ENCODE results near the gene PDCD4. TPM values are rescaled to one million over a fixed set of nuclear protein-coding genes. Genes with fewer than 3 reads are reported as not detected.

PDCD4 gene
- total RNA-seq, 2 experiments from 2014 or later, result 143 to 146 TPM

- Mint-ChIP-seq H3K4me1 (ENCODE audit: low read depth) (peaks cover 56% of the 10 kb centered on the region), H3K36me3 (ENCODE audit: low read depth) (peaks cover 6% of the 10 kb centered on the region), H3K27me3 (ENCODE audit: low read depth) (no peaks in the 10 kb centered on the region), H3K27ac (peak overlapping the region; percentile 85), H3K9me3 (no peaks in the 10 kb centered on the region), H3K4me3 (peak overlapping the region; percentile 73)
- CTCF ChIA-PET, result interaction anchor here (1.6 to 1.9 kb wide), 2 partner anchors 15 to 21 kb away, joined by 5 to 7 read pairs; no protein-coding TSS in a partner anchor
- intact Hi-C loops (cut with micrococcal nuclease), result loop anchor here (1.0 to 10.0 kb wide), 5 partner anchors 8 to 799 kb away; partner anchors contain the start of gene SMC3
- no peak for DNase-seq
Observed at GRCh38 chr10:110873951-110874350, 2.2 kb downstream of the PDCD4 start.

GRCh38 chr10:110876000-110876399 is 4.3 kb downstream of the PDCD4 start:
- Mint-ChIP-seq H3K27me3 (ENCODE audit: low read depth) (no peaks in the 10 kb centered on the region), H3K27ac (peak overlapping the region; percentile 37), H3K36me3 (ENCODE audit: low read depth) (peaks cover 7% of the 10 kb centered on the region), H3K4me3 (no peak overlapping the region), H3K9me3 (no peaks in the 10 kb centered on the region), H3K4me1 (ENCODE audit: low read depth) (peaks cover 55% of the 10 kb centered on the region)
- CTCF ChIA-PET, result interaction anchor here (0.7 to 5.5 kb wide), 4 partner anchors 8 to 99 kb away, joined by 3 to 19 read pairs (median 6); no protein-coding TSS in a partner anchor
- DNase-seq, result no peak
- intact Hi-C loops (cut with micrococcal nuclease), result loop anchor here (1.0 to 10.0 kb wide), 2 partner anchors 376 to 801 kb away; no protein-coding TSS in a partner anchor

GRCh38 chr10:110876788-110877187 is 5.1 kb downstream of the PDCD4 start:
- intact Hi-C loops (cut with micrococcal nuclease), result loop anchor here (10.0 kb wide), 1 partner anchor 802 kb away; no protein-coding TSS in a partner anchor
- CTCF ChIA-PET, result interaction anchor here (0.6 to 5.5 kb wide), 5 partner anchors 9 to 818 kb away, joined by 3 to 19 read pairs (median 4); no protein-coding TSS in a partner anchor
- Mint-ChIP-seq H3K36me3 (ENCODE audit: low read depth) (peaks cover 11% of the 10 kb centered on the region), H3K27me3 (ENCODE audit: low read depth) (no peaks in the 10 kb centered on the region), H3K4me3 (no peak overlapping the region), H3K4me1 (ENCODE audit: low read depth) (peaks cover 57% of the 10 kb centered on the region), H3K27ac (no peak overlapping the region), H3K9me3 (no peaks in the 10 kb centered on the region)
- no peak for DNase-seq

GRCh38 chr10:110880012-110880411 is 8.3 kb downstream of the PDCD4 start:
- CTCF ChIA-PET, result interaction anchor here (0.6 to 5.5 kb wide), 4 partner anchors 11 to 162 kb away, joined by 3 to 19 read pairs (median 4); no protein-coding TSS in a partner anchor
- no peaks in the 10 kb centered on the region for H3K27me3 Mint-ChIP-seq (ENCODE audit: low read depth)
- intact Hi-C loops (cut with micrococcal nuclease), result loop anchor here (1.0 kb wide), 1 partner anchor 8 kb away; no protein-coding TSS in a partner anchor
- peaks cover 24% of the 10 kb centered on the region for H3K36me3 Mint-ChIP-seq (ENCODE audit: low read depth)
- H3K4me1 Mint-ChIP-seq (ENCODE audit: low read depth), result peaks cover 75% of the 10 kb centered on the region
- H3K27ac Mint-ChIP-seq, result peak overlapping the region; percentile 33
- no peaks in the 10 kb centered on the region for H3K9me3 Mint-ChIP-seq
- no peak overlapping the region for H3K4me3 Mint-ChIP-seq
- DNase-seq, result no peak

- CTCF ChIA-PET, result interaction anchor here (0.6 to 1.6 kb wide), 2 partner anchors 16 to 135 kb away, joined by 3 to 4 read pairs; no protein-coding TSS in a partner anchor
- Mint-ChIP-seq H3K9me3 (no peaks in the 10 kb centered on the region), H3K27me3 (ENCODE audit: low read depth) (no peaks in the 10 kb centered on the region), H3K4me3 (no peak overlapping the region), H3K36me3 (ENCODE audit: low read depth) (peaks cover 24% of the 10 kb centered on the region), H3K27ac (peak overlapping the region; percentile 20), H3K4me1 (ENCODE audit: low read depth) (peaks cover 74% of the 10 kb centered on the region)
- DNase-seq, result no peak
- intact Hi-C loops (cut with micrococcal nuclease), result no loop called here
Observed at GRCh38 chr10:110881247-110881646, 9.5 kb downstream of the PDCD4 start.

GRCh38 chr10:110881905-110882304 is 10.2 kb downstream of the PDCD4 start:
- Mint-ChIP-seq H3K4me1 (ENCODE audit: low read depth) (peaks cover 76% of the 10 kb centered on the region), H3K36me3 (ENCODE audit: low read depth) (peaks cover 24% of the 10 kb centered on the region), H3K27me3 (ENCODE audit: low read depth) (no peaks in the 10 kb centered on the region), H3K4me3 (no peak overlapping the region), H3K9me3 (no peaks in the 10 kb centered on the region), H3K27ac (no peak overlapping the region)
- intact Hi-C loops (cut with micrococcal nuclease), result loop anchor here (1.0 kb wide), 1 partner anchor 8 kb away; no protein-coding TSS in a partner anchor
- CTCF ChIA-PET, result interaction anchor here (0.7 to 1.3 kb wide), 5 partner anchors 12 to 39 kb away, joined by 3 to 7 read pairs (median 4); no protein-coding TSS in a partner anchor
- DNase-seq, result no peak

- H3K27ac Mint-ChIP-seq, result peak overlapping the region; percentile 39
Observed at GRCh38 chr10:110883924-110884323, 12.2 kb downstream of the PDCD4 start.

GRCh38 chr10:110885932-110886674 is 14.4 kb downstream of the PDCD4 start:
- Mint-ChIP-seq H3K36me3 (ENCODE audit: low read depth) (peaks cover 37% of the 10 kb centered on the region), H3K4me1 (ENCODE audit: low read depth) (peaks cover 60% of the 10 kb centered on the region), H3K4me3 (no peak overlapping the region), H3K27me3 (ENCODE audit: low read depth) (no peaks in the 10 kb centered on the region), H3K9me3 (no peaks in the 10 kb centered on the region), H3K27ac (peak overlapping the region; percentile 17)
- intact Hi-C loops (cut with micrococcal nuclease), result no loop called here
- no peak for DNase-seq
- CTCF ChIA-PET, result interaction anchor here (0.7 to 1.6 kb wide), 3 partner anchors 10 to 76 kb away, joined by 3 to 8 read pairs (median 5); no protein-coding TSS in a partner anchor

More at GRCh38 chr10:110883924-110884323, 12.2 kb downstream of the PDCD4 start:
- DNase-seq, result no peak
- Mint-ChIP-seq H3K27me3 (ENCODE audit: low read depth) (no peaks in the 10 kb centered on the region), H3K9me3 (no peaks in the 10 kb centered on the region), H3K36me3 (ENCODE audit: low read depth) (peaks cover 31% of the 10 kb centered on the region), H3K4me3 (peak overlapping the region; percentile 11), H3K4me1 (ENCODE audit: low read depth) (peaks cover 70% of the 10 kb centered on the region)
- intact Hi-C loops (cut with micrococcal nuclease), result loop anchor here (1.0 kb wide), 1 partner anchor 19 kb away; no protein-coding TSS in a partner anchor
- CTCF ChIA-PET, result interaction anchor here (1.0 to 2.1 kb wide), 3 partner anchors 9 to 18 kb away, joined by 5 to 7 read pairs (median 7); no protein-coding TSS in a partner anchor

GRCh38 chr10:110887560-110887959 is 15.8 kb downstream of the PDCD4 start:
- no peak overlapping the region for H3K4me3 Mint-ChIP-seq
- H3K36me3 Mint-ChIP-seq (ENCODE audit: low read depth), result peaks cover 32% of the 10 kb centered on the region

GRCh38 chr10:110892602-110893288 is 21.0 kb downstream of the PDCD4 start:
- no peaks in the 10 kb centered on the region for H3K9me3 Mint-ChIP-seq
- no peak for DNase-seq
- no peak overlapping the region for H3K4me3 Mint-ChIP-seq
- CTCF ChIA-PET, result interaction anchor here (0.7 to 3.9 kb wide), 9 partner anchors 8 to 147 kb away, joined by 3 to 27 read pairs (median 6); no protein-coding TSS in a partner anchor
- no peak overlapping the region for H3K27ac Mint-ChIP-seq
- no peaks in the 10 kb centered on the region for H3K27me3 Mint-ChIP-seq (ENCODE audit: low read depth)
- H3K36me3 Mint-ChIP-seq (ENCODE audit: low read depth), result peaks cover 25% of the 10 kb centered on the region
- H3K4me1 Mint-ChIP-seq (ENCODE audit: low read depth), result peaks cover 34% of the 10 kb centered on the region
- intact Hi-C loops (cut with micrococcal nuclease), result loop anchor here (1.0 to 2.0 kb wide), 5 partner anchors 20 to 586 kb away; no protein-coding TSS in a partner anchor

More at GRCh38 chr10:110887560-110887959, 15.8 kb downstream of the PDCD4 start:
- Mint-ChIP-seq H3K27me3 (ENCODE audit: low read depth) (no peaks in the 10 kb centered on the region), H3K27ac (peak overlapping the region; percentile 11), H3K9me3 (no peaks in the 10 kb centered on the region), H3K4me1 (ENCODE audit: low read depth) (peaks cover 50% of the 10 kb centered on the region)
- CTCF ChIA-PET, result interaction anchor here (0.7 to 1.6 kb wide), 5 partner anchors 9 to 711 kb away, joined by 3 to 8 read pairs (median 4); no protein-coding TSS in a partner anchor
- DNase-seq, result no peak
- intact Hi-C loops (cut with micrococcal nuclease), result no loop called here

- CTCF ChIA-PET, result interaction anchor here (0.6 to 3.9 kb wide), 18 partner anchors 9 to 823 kb away, joined by 3 to 27 read pairs (median 4); no protein-coding TSS in a partner anchor
- no peak overlapping the region for H3K4me3 Mint-ChIP-seq
- peaks cover 28% of the 10 kb centered on the region for H3K36me3 Mint-ChIP-seq (ENCODE audit: low read depth)
- no peaks in the 10 kb centered on the region for H3K9me3 Mint-ChIP-seq
- no peaks in the 10 kb centered on the region for H3K27me3 Mint-ChIP-seq (ENCODE audit: low read depth)
- H3K4me1 Mint-ChIP-seq (ENCODE audit: low read depth), result peaks cover 42% of the 10 kb centered on the region
- DNase-seq, result no peak
- H3K27ac Mint-ChIP-seq, result no peak overlapping the region
- intact Hi-C loops (cut with micrococcal nuclease), result loop anchor here (1.0 to 2.0 kb wide), 5 partner anchors 21 to 587 kb away; no protein-coding TSS in a partner anchor
Observed at GRCh38 chr10:110893559-110894179, 21.9 kb downstream of the PDCD4 start.
